ENCODE results near the gene SLC11A1. TPM values are rescaled to one million over a fixed set of nuclear protein-coding genes. Genes with fewer than 3 reads are reported as not detected.

Gene SLC11A1
- total and polyA plus RNA-seq, 2 of the 4 experiments (the other 2 are of a cell fraction), result under 0.01 to 0.07 TPM

GRCh38 chr2:218370410-218371063, 11.5 kb upstream of the SLC11A1 start:
- H3K23ac ChIP-seq (ENCODE audit: low read depth, low read length), result no peak overlapping the region
- peak overlapping the region; percentile 51; the same call in 1 of the 2 replicates for H3K27ac ChIP-seq (ENCODE audit: insufficient read depth, low read length)
- no peaks in the 10 kb centered on the region for H3K9me1 ChIP-seq (ENCODE audit: insufficient read depth, low read length)
- peaks cover 7% of the 10 kb centered on the region for H3K9me3 ChIP-seq (ENCODE audit: control insufficient read depth, insufficient read depth, low read length)
- H2BK20ac ChIP-seq (ENCODE audit: low read depth, low read length), result no peak overlapping the region
- peaks cover 2% of the 10 kb centered on the region; the same call in 1 of the 2 replicates for H3K27me3 ChIP-seq (ENCODE audit: control insufficient read depth, insufficient read depth, low read length)
- in situ Hi-C loops (cut with MboI; ENCODE audit: low sequenced_read_pairs), result no loop called here
- DNase-seq, result peak; percentile 73
- intact Hi-C loops (cut with micrococcal nuclease), result no loop called here
- ChIA-PET CTCF (no interaction called here), POLR2A (ENCODE audit: unreplicated experiment) (no interaction called here)
- no peak overlapping the region for H3K4ac ChIP-seq (ENCODE audit: low read depth, low read length)
- no peak overlapping the region for H2AK5ac ChIP-seq (ENCODE audit: low read depth, low read length)
- peak overlapping the region; percentile 29; the same call in 1 of the 2 replicates for H3K4me2 ChIP-seq (ENCODE audit: low read depth, low read length)
- H4K8ac ChIP-seq (ENCODE audit: low read depth in 2 of 2, low read length in 2 of 2), result peak overlapping the region in 1 of 2 experiments; percentile 28; a peak in 1 of 4 replicates
- no peak overlapping the region for H2AK9ac ChIP-seq (replicated peaks; ENCODE audit: low read depth, low read length, poor library complexity)
- H4K5ac ChIP-seq (ENCODE audit: low read depth, low read length), result peak overlapping the region; percentile 19; the same call in 1 of the 2 replicates
- BruUV-seq (replicated peaks), result no TSS peak
- no peak overlapping the region for H2BK15ac ChIP-seq (ENCODE audit: low read depth, low read length)
- no peaks in the 10 kb centered on the region for H3K36me3 ChIP-seq (ENCODE audit: control insufficient read depth, insufficient read depth, low read length)
- TF ChIP-seq FOS (IDR thresholded peaks at IDR 0.05; ENCODE audit: low read depth, low read length) (no peak; the same call in 1 of the 2 replicates), CEBPB (IDR thresholded peaks at IDR 0.05; ENCODE audit: low read depth, low read length) (peak; percentile 85)
- peak overlapping the region; percentile 63 for H2BK5ac ChIP-seq (ENCODE audit: low read depth, low read length, poor library complexity, severe bottlenecking)
- H3K56ac ChIP-seq (ENCODE audit: extremely low read depth, insufficient read depth, low read length), result no peak overlapping the region
- no peak overlapping the region for H3K4me3 ChIP-seq (ENCODE audit: insufficient read depth, low read depth, low read length)
- no peak overlapping the region for H3K14ac ChIP-seq (replicated peaks; ENCODE audit: low read depth, low read length)
- peak overlapping the region; percentile 42 for H3K18ac ChIP-seq (ENCODE audit: low read depth, low read length)
- no peaks in the 10 kb centered on the region for H3K79me1 ChIP-seq (ENCODE audit: low read depth in 1 of 2, low read length in 2 of 2)
- H3K4me1 ChIP-seq (ENCODE audit: control insufficient read depth, insufficient read depth, low read length), result peaks cover 5% of the 10 kb centered on the region
- dilution Hi-C loops (cut with HindIII; ENCODE audit: low sequenced_read_pairs, unreplicated experiment), result no loop called here
- no peaks in the 10 kb centered on the region for H4K20me1 ChIP-seq (ENCODE audit: insufficient read depth, low read length)
- 24% methylated on average over 2 of the region's 11 CpGs; no CpG with 5 or more reads in 1 of the 2 experiments for WGBS, 2 experiments (ENCODE audit: extremely low coverage in 2 of 2, insufficient read length in 1 of 2)
- peak; percentile 61 for ATAC-seq (ENCODE audit: low read depth)
- H2AFZ ChIP-seq (replicated peaks; ENCODE audit: low read length, poor library complexity), result no peak overlapping the region
- H2BK120ac ChIP-seq (ENCODE audit: low read depth, low read length), result no peak overlapping the region
- H4K91ac ChIP-seq (ENCODE audit: insufficient read depth, low read depth, low read length), result no peak overlapping the region; the same call in 1 of the 2 replicates
- H3K9ac ChIP-seq (ENCODE audit: low read depth, low read length), result no peak overlapping the region
